HepG2 (cell line): Measurements from ENCODE around the gene KRT7. TPM values are rescaled to one million over a fixed set of nuclear protein-coding genes. Genes with fewer than 3 reads are reported as not detected.

Experiments
- ATAC-seq: fragments of 200-7000 bp; cut with Tn5 transposase; 3 replicates; pipeline ENCODE4 v1.9.1; 2020; ENCODE audit warnings: mild to moderate bottlenecking, moderate library complexity
- BruUV-seq: library from RNA; stranded (reverse); fragments of 400-500 nt; replicated peaks from 2 replicates; lab custom pipeline; 2021; lab: Mats Ljungman, UMichigan
- CTCF ChIA-PET: fragments of 300-600 bp; formaldehyde crosslinking; extraction: SDS; loops from one replicate; lab custom pipeline; 2021; ENCODE audit warnings: low total read pairs, inconsistent platforms, low intra/inter-chr PET ratio; lab: Yijun Ruan, JAX
- POLR2A ChIA-PET: fragments of 350-600 bp; sonication (Branson Sonifier 250); formaldehyde crosslinking; loops from one replicate; lab custom pipeline; 2020; ENCODE audit warnings: antibody characterized with exemption, inconsistent platforms; lab: Yijun Ruan, JAX
- DNase-seq: peaks from one replicate; pipeline ENCODE4 v3.0.0-alpha.2; 2015; ENCODE audit warnings: low spot score
- FAIRE-seq: peaks from 3 replicates; lab custom pipeline; 2011; peaks lifted over from hg19 to GRCh38; lab: Jason Lieb, UNC
- H2AFZ ChIP-seq: one replicate; pipeline ENCODE4 v1.6.1; 2011; ENCODE audit warnings: low read length, inconsistent platforms
- H3K27ac ChIP-seq: fragments of 300-600 bp; 3 replicates; pipeline ENCODE4 v1.8.0; 2011; ENCODE audit warnings: mixed run types, mild to moderate bottlenecking, mixed read lengths, low read length, inconsistent platforms; ENCODE audit not compliant: insufficient read depth; ENCODE audit errors: extremely low read length
- H3K27me3 ChIP-seq, 2 experiments: fragments of 200-600 bp in 1 of 2; 2 replicates in 1 of 2; 3 replicates in 1 of 2; pipeline versions ENCODE4 v1.6.0 to v1.8.0; 2011; ENCODE audit warnings: low read length in 2 of 2, mild to moderate bottlenecking in 2 of 2, moderate library complexity in 2 of 2, inconsistent platforms in 1 of 2; ENCODE audit not compliant: insufficient read depth in 2 of 2, control insufficient read depth in 1 of 2
- H3K36me3 ChIP-seq, 2 experiments: fragments of 200-600 bp in 1 of 2; replicated peaks in 1 of 2; 2 replicates in 1 of 2; 3 replicates in 1 of 2; pipeline versions ENCODE4 v1.5.1 to v1.8.0; 2011; ENCODE audit warnings: low read length in 2 of 2, inconsistent platforms in 1 of 2; ENCODE audit not compliant: insufficient read depth in 2 of 2, control insufficient read depth in 1 of 2
- H3K4me1 ChIP-seq: 2 replicates; pipeline ENCODE4 v1.5.1; 2012; ENCODE audit warnings: low read length, inconsistent platforms; ENCODE audit not compliant: insufficient read depth
- H3K4me2 ChIP-seq: 2 replicates; pipeline ENCODE4 v1.6.0; 2011; ENCODE audit warnings: low read depth, low read length, inconsistent platforms
- H3K4me3 ChIP-seq, 3 experiments: fragments of 200-600 bp in 1 of 3; sonication (generic), shearing (Covaris generic) in 1 of 3; replicated peaks in 1 of 3; 2 replicates each; pipeline ENCODE4 v1.5.1; 2011 to 2016; ENCODE audit warnings: low read length in 3 of 3, inconsistent platforms in 2 of 3, low read depth in 2 of 3, mild to moderate bottlenecking in 2 of 3, control low read depth in 1 of 3, mixed read lengths in 1 of 3; ENCODE audit not compliant: insufficient read depth in 1 of 3
- H3K79me2 ChIP-seq: one replicate; pipeline ENCODE4 v1.6.1; 2011; ENCODE audit warnings: low read length, inconsistent platforms; ENCODE audit not compliant: insufficient read depth
- H3K9ac ChIP-seq: 2 replicates; pipeline ENCODE4 v1.6.0; 2011; ENCODE audit warnings: mild to moderate bottlenecking, low read depth, low read length, inconsistent platforms; ENCODE audit not compliant: insufficient read depth
- H3K9me3 ChIP-seq: 2 replicates; pipeline ENCODE4 v1.5.1; 2012; ENCODE audit warnings: mild to moderate bottlenecking, low read length
- H4K20me1 ChIP-seq: 2 replicates; pipeline ENCODE4 v1.6.0; 2011; ENCODE audit warnings: inconsistent platforms, mild to moderate bottlenecking, low read length, moderate library complexity; ENCODE audit not compliant: insufficient read depth
- CHD2 ChIP-seq: IDR thresholded peaks from 2 replicates; pipeline ENCODE4 v1.6.1; 2011; ENCODE audit warnings: low read depth, low read length, improper control_type of control experiment
- ELF4 ChIP-seq: sonication (generic); formaldehyde crosslinking; IDR thresholded peaks from 2 replicates; pipeline ENCODE4 v1.5.0; 2020; ENCODE audit warnings: missing genetic modification reagents, mild to moderate bottlenecking, moderate library complexity, borderline replicate concordance
- HMGXB3 ChIP-seq: sonication (generic); formaldehyde crosslinking; IDR thresholded peaks from 2 replicates; pipeline ENCODE4 v1.4.0; 2020; ENCODE audit warnings: missing genetic modification reagents, borderline replicate concordance
- KLF12 ChIP-seq: sonication (generic); formaldehyde crosslinking; IDR thresholded peaks from 2 replicates; pipeline ENCODE4 v1.4.0; 2020; ENCODE audit warnings: missing genetic modification reagents, borderline replicate concordance
- NBN ChIP-seq: fragments of 450-650 bp; conservative IDR thresholded peaks from 2 replicates; pipeline ENCODE4 v1.6.1; 2017
- PRDM15 ChIP-seq: sonication (generic); formaldehyde crosslinking; IDR thresholded peaks from 2 replicates; pipeline ENCODE4 v1.4.0; 2020; ENCODE audit warnings: missing genetic modification reagents
- SNAPC2 ChIP-seq: sonication (generic); formaldehyde crosslinking; IDR thresholded peaks from 2 replicates; pipeline ENCODE4 v1.8.1; 2022; ENCODE audit warnings: mild to moderate bottlenecking, missing genetic modification reagents
- SYNCRIP ChIP-seq: fragments of 200-400 bp; formaldehyde crosslinking; IDR thresholded peaks from 2 replicates; pipeline ENCODE4 v1.6.1; 2018; ENCODE audit warnings: mild to moderate bottlenecking, low read depth, low read length; ENCODE audit not compliant: insufficient read depth
- ZNF205 ChIP-seq: IDR thresholded peaks from 2 replicates; pipeline ENCODE4 v1.6.1; 2018; ENCODE audit warnings: missing biosample characterization, missing genetic modification reagents
- ZNF232 ChIP-seq: sonication (generic); formaldehyde crosslinking; IDR thresholded peaks from 2 replicates; pipeline ENCODE4 v1.4.0; 2020; ENCODE audit warnings: missing genetic modification reagents, borderline replicate concordance
- ZNF501 ChIP-seq: sonication (generic); formaldehyde crosslinking; IDR thresholded peaks from 2 replicates; pipeline ENCODE4 v1.5.1; 2020; ENCODE audit warnings: mild to moderate bottlenecking, moderate library complexity, missing genetic modification reagents
- WGBS: methylation state at CpG from one replicate; pipeline ENCODE4 v1.1.6; 2017; ENCODE audit warnings: low lambda C conversion rate; 5-methylcytosine and 5-hydroxymethylcytosine counted together
- in situ Hi-C: cut with HindIII; loops from 2 replicates; pipeline ENCODE4 v1.10.0; 2017; ENCODE audit warnings: low pct_unique_long_range_greater_than_20kb; ENCODE audit not compliant: extremely low pct_ligation_motif_present
- intact Hi-C: fragments of 100-400 bp; cut with micrococcal nuclease; formaldehyde crosslinking; loops from one replicate; pipeline ENCODE4 v1.10.0; 2022; ENCODE audit not compliant: unreplicated experiment
- polyA plus RNA-seq, 8 experiments: library from polyadenylated mRNA; depleted of rRNA in 3 of 8; stranded (reverse) in 7 of 8; unstranded in 1 of 8; fragments of >200 nt; fragmentation: Illumina TruSeq in 4 of 8; extraction: Trizol in 4 of 8; gene quantifications; 2 replicates each; pipeline versions ENCODE4 v1.2.1 to v1.2.3, GENCODE V29; 2011 to 2016; ENCODE audit warnings: low read depth in 4 of 8, missing spikeins in 1 of 8, mixed read lengths in 1 of 8; ENCODE audit not compliant: insufficient read depth in 1 of 8
- total RNA-seq, 5 experiments: library from RNA; depleted of rRNA; stranded (reverse); fragments of >200 nt; fragmentation: Illumina TruSeq; extraction: Trizol; gene quantifications; 2 replicates each; pipeline ENCODE4 v1.2.3, GENCODE V29; 2016; ENCODE audit warnings: low read depth in 1 of 5
- TF ChIP-seq, protein P1 (sequence below): sonication (generic); formaldehyde crosslinking; IDR thresholded peaks from 2 replicates; pipeline ENCODE4 v1.4.0; 2020; ENCODE audit warnings: low read depth, missing genetic modification reagents

KRT7 gene
- total and polyA plus RNA-seq, 2 of the 13 experiments (the other 11 are each of a cell fraction or from before 2014, with no cell fraction given): 0.83 TPM; not detected in 1

DNA sequence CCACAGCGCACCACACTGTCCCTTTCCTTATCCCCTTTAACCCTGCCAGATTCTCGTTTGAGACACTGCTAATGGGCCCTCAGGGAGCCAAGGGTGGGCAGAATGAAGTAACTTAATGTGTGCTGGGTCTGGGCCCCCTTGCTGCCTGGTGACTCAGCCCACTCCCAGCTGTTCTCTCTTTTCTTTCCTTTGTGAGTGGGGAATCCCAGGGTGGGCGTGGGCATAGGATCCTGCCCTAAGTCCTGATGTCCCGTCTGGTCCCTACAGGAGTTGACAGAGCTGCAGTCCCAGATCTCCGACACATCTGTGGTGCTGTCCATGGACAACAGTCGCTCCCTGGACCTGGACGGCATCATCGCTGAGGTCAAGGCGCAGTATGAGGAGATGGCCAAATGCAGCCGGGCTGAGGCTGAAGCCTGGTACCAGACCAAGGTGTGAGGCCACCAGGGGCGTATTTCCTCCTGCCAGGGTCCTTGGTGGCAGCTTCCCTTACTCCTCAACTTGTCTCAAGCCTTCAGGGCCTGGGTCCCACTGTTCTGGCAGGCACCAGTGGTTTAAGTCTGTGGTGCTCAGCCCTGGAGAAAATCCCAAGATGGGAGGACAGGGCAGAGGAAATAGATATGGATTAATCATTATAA, 8.3 kb downstream of the KRT7 start:
- H3K79me2 ChIP-seq: no peaks in the 10 kb centered on the region
- ATAC-seq (0 out of 3 replicates have a peak, but pooled peaks have one; percentile 23), FAIRE-seq (no peak), DNase-seq (no peak)
- H3K36me3 ChIP-seq: no peaks in the 10 kb centered on the region
- ChIA-PET POLR2A (no interaction called here), CTCF (no interaction called here)
- 0 out of 2 replicates have a peak, but pooled peaks cover 2% of the 10 kb centered on the region for H4K20me1 ChIP-seq
- no peak overlapping the region for H3K4me3 ChIP-seq
- H3K4me2 ChIP-seq: no peak overlapping the region
- 30% methylated on average over 10 of the region's 11 CpGs for WGBS
- in situ Hi-C loops: no loop called here
- no TSS peak for BruUV-seq
- no peak overlapping the region for H3K27ac ChIP-seq
- peaks cover 2% of the 10 kb centered on the region; the same call in 1 of the 2 replicates for H3K4me1 ChIP-seq
- H2AFZ ChIP-seq: no peak overlapping the region
- H3K27me3 ChIP-seq: peaks cover 4 to 26% of the 10 kb centered on the region in 2 experiments; a peak in 3 of 5 replicates
- H3K9me3 ChIP-seq: no peaks in the 10 kb centered on the region
- intact Hi-C loops: no loop called here
- H3K9ac ChIP-seq: no peak overlapping the region
- TF ChIP-seq ZNF232: no peak
- no peak for TF ChIP-seq ZNF501 (CRISPR knock-in tag)
- no peak for TF ChIP-seq KLF12
- no peak for TF ChIP-seq CHD2
- no peak for TF ChIP-seq ZNF205 (CRISPR knock-in tag)
- TF ChIP-seq, protein P1, sequence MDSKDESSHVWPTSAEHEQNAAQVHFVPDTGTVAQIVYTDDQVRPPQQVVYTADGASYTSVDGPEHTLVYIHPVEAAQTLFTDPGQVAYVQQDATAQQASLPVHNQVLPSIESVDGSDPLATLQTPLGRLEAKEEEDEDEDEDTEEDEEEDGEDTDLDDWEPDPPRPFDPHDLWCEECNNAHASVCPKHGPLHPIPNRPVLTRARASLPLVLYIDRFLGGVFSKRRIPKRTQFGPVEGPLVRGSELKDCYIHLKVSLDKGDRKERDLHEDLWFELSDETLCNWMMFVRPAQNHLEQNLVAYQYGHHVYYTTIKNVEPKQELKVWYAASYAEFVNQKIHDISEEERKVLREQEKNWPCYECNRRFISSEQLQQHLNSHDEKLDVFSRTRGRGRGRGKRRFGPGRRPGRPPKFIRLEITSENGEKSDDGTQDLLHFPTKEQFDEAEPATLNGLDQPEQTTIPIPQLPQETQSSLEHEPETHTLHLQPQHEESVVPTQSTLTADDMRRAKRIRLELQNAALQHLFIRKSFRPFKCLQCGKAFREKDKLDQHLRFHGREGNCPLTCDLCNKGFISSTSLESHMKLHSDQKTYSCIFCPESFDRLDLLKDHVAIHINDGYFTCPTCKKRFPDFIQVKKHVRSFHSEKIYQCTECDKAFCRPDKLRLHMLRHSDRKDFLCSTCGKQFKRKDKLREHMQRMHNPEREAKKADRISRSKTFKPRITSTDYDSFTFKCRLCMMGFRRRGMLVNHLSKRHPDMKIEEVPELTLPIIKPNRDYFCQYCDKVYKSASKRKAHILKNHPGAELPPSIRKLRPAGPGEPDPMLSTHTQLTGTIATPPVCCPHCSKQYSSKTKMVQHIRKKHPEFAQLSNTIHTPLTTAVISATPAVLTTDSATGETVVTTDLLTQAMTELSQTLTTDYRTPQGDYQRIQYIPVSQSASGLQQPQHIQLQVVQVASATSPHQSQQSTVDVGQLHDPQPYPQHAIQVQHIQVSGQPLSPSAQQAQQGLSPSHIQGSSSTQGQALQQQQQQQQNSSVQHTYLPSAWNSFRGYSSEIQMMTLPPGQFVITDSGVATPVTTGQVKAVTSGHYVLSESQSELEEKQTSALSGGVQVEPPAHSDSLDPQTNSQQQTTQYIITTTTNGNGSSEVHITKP (CRISPR knock-in tag): no peak
- no peak for TF ChIP-seq HMGXB3 (CRISPR knock-in tag)
- no peak for TF ChIP-seq SYNCRIP
- no peak for TF ChIP-seq NBN
- TF ChIP-seq PRDM15 (CRISPR knock-in tag): no peak
- TF ChIP-seq SNAPC2 (CRISPR knock-in tag): no peak
- TF ChIP-seq ELF4 (CRISPR knock-in tag): no peak
